Mesothelial cell of epicardium (in vitro differentiated cells): ENCODE results near the gene PSMB3. TPM values are rescaled to one million over a fixed set of nuclear protein-coding genes. Genes with fewer than 3 reads are reported as not detected.

Source experiments
- DNase-seq, 2 experiments: peaks; one replicate each; pipeline ENCODE4 v3.0.0; 2021; ENCODE audit warnings: low spot score in 2 of 2; ENCODE audit not compliant: unreplicated experiment in 2 of 2
- H3K27ac Mint-ChIP-seq: 2 replicates; pipeline ENCODE4 v1.8.0; 2021; ENCODE audit warnings: mixed read lengths
- H3K27me3 Mint-ChIP-seq: 2 replicates; pipeline ENCODE4 v1.8.0; 2021; ENCODE audit warnings: low read depth, mixed read lengths
- H3K36me3 Mint-ChIP-seq: 2 replicates; pipeline ENCODE4 v1.8.0; 2021; ENCODE audit warnings: mixed read lengths
- H3K4me1 Mint-ChIP-seq: 2 replicates; pipeline ENCODE4 v1.8.0; 2021; ENCODE audit warnings: mixed read lengths
- H3K4me3 Mint-ChIP-seq: 2 replicates; pipeline ENCODE4 v1.8.0; 2021; ENCODE audit warnings: mild to moderate bottlenecking, moderate library complexity, mixed read lengths
- H3K9me3 Mint-ChIP-seq: 2 replicates; pipeline ENCODE4 v1.8.0; 2021; ENCODE audit warnings: mixed read lengths
- CTCF ChIP-seq: fragments of 200-600 bp; sonication (generic); IDR thresholded peaks from one replicate; pipeline ENCODE4 v1.5.0; 2021; ENCODE audit warnings: antibody characterized with exemption; ENCODE audit not compliant: unreplicated experiment
- total RNA-seq: library from RNA; stranded (reverse); gene quantifications from 3 replicates; pipeline ENCODE4 v1.2.1, GENCODE V29; 2021

PSMB3 gene
- total RNA-seq, 1 donor from 2014 or later, result 115 TPM

GRCh38 chr17:38731526-38732294 lies 20.8 kb upstream of the PSMB3 start:
- no peaks in the 10 kb centered on the region for H3K9me3 Mint-ChIP-seq
- no peaks in the 10 kb centered on the region for H3K27me3 Mint-ChIP-seq
- no peak for DNase-seq
- peaks cover 13% of the 10 kb centered on the region for H3K4me1 Mint-ChIP-seq
- no peak for TF ChIP-seq CTCF
- H3K36me3 Mint-ChIP-seq, result peaks cover 4% of the 10 kb centered on the region
- H3K27ac Mint-ChIP-seq, result peak overlapping the region; percentile 34
- H3K4me3 Mint-ChIP-seq, result peak overlapping the region; percentile 82

- Mint-ChIP-seq H3K4me1 (peaks cover 13% of the 10 kb centered on the region), H3K4me3 (peak overlapping the region; percentile 16), H3K27ac (no peak overlapping the region), H3K36me3 (peaks cover 4% of the 10 kb centered on the region), H3K27me3 (no peaks in the 10 kb centered on the region), H3K9me3 (no peaks in the 10 kb centered on the region)
- TF ChIP-seq CTCF, result no peak
- DNase-seq, result no peak
Observed at GRCh38 chr17:38732376-38733281, 19.9 kb upstream of the PSMB3 start.

GRCh38 chr17:38733282-38733981 lies 19.1 kb upstream of the PSMB3 start:
- H3K27me3 Mint-ChIP-seq, result no peaks in the 10 kb centered on the region
- no peak overlapping the region for H3K27ac Mint-ChIP-seq
- peaks cover 9% of the 10 kb centered on the region for H3K36me3 Mint-ChIP-seq
- peaks cover 13% of the 10 kb centered on the region for H3K4me1 Mint-ChIP-seq
- no peak overlapping the region for H3K4me3 Mint-ChIP-seq
- DNase-seq, result no peak
- no peaks in the 10 kb centered on the region for H3K9me3 Mint-ChIP-seq
- TF ChIP-seq CTCF, result no peak

GRCh38 chr17:38733982-38734973 lies 18.3 kb upstream of the PSMB3 start:
- H3K4me3 Mint-ChIP-seq, result no peak overlapping the region
- no peak for TF ChIP-seq CTCF
- H3K27ac Mint-ChIP-seq, result no peak overlapping the region
- no peaks in the 10 kb centered on the region for H3K27me3 Mint-ChIP-seq
- DNase-seq, result no peak
- H3K4me1 Mint-ChIP-seq, result peaks cover 12% of the 10 kb centered on the region
- peaks cover 9% of the 10 kb centered on the region for H3K36me3 Mint-ChIP-seq
- no peaks in the 10 kb centered on the region for H3K9me3 Mint-ChIP-seq
